Hepatocyte (in vitro differentiated cells): ENCODE results near the gene SHLD2.
"Not testable (repeated sequence)": the region's sequence is repeated elsewhere in the genome, so short reads cannot be mapped to it uniquely, and the experiment has no call there.

Experiments used
- EZH2 ChIP-seq: fragments of 200-600 bp; sonication (generic); IDR thresholded peaks from 2 replicates; pipeline ENCODE4 v1.6.1; 2016; ENCODE audit warnings: antibody characterized with exemption, mild to moderate bottlenecking, borderline replicate concordance
- EZH2phosphoT487 ChIP-seq: fragments of 200-600 bp; sonication (generic); IDR thresholded peaks from one replicate; pipeline ENCODE4 v1.6.1; 2018; ENCODE audit warnings: antibody characterized with exemption, mild to moderate bottlenecking, low read depth, moderate library complexity; ENCODE audit not compliant: unreplicated experiment, severe bottlenecking
- TF ChIP-seq, protein P1 (sequence below): fragments of 200-600 bp; sonication (generic); IDR thresholded peaks from 2 replicates; pipeline ENCODE4 v1.5.1; 2016; ENCODE audit warnings: antibody characterized with exemption, mild to moderate bottlenecking; ENCODE audit not compliant: poor library complexity

DNA sequence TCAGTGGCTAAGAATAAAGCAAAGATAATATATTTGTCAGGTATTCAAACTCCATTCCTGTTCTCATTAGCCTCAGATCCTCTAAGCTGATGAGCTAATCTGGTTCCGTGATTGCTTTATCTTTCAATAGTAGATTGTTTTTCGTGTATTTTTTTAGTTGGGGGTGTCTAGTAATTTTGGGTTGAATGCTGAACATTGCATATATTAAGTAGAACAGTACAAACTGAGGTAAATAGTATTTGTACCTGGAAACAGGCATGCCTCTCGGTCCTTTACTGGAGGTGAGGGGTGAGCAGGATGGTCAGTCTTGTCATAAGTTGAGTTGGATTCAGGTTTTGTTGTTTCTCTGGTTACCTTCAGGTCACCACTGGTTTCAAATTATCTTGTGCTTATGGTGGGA is 92.6 kb downstream of the SHLD2 start:
- TF ChIP-seq, protein P1, sequence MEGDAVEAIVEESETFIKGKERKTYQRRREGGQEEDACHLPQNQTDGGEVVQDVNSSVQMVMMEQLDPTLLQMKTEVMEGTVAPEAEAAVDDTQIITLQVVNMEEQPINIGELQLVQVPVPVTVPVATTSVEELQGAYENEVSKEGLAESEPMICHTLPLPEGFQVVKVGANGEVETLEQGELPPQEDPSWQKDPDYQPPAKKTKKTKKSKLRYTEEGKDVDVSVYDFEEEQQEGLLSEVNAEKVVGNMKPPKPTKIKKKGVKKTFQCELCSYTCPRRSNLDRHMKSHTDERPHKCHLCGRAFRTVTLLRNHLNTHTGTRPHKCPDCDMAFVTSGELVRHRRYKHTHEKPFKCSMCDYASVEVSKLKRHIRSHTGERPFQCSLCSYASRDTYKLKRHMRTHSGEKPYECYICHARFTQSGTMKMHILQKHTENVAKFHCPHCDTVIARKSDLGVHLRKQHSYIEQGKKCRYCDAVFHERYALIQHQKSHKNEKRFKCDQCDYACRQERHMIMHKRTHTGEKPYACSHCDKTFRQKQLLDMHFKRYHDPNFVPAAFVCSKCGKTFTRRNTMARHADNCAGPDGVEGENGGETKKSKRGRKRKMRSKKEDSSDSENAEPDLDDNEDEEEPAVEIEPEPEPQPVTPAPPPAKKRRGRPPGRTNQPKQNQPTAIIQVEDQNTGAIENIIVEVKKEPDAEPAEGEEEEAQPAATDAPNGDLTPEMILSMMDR = not testable (repeated sequence)
- not testable (repeated sequence) for TF ChIP-seq EZH2, EZH2phosphoT487
